ENCODE measurements around the gene AKAP9.

- TF ChIP-seq CTCF (IDR thresholded peaks at IDR 0.05; ENCODE audit: poor library complexity) (no peak), EZH2 (IDR thresholded peaks at IDR 0.05; ENCODE audit: borderline replicate concordance) (no peak)
Observed at GRCh38 chr7:91957823-91958222, 17.2 kb downstream of the AKAP9 start.

Measured in hepatocyte (in vitro differentiated cells).